ENCODE results near the gene RAB37. TPM values are rescaled to one million over a fixed set of nuclear protein-coding genes. Genes with fewer than 3 reads are reported as not detected.

Gene RAB37
- total and polyA plus RNA-seq, 2 of the 13 experiments (the other 11 are each of a cell fraction or from before 2014, with no cell fraction given) = 0.91 to 3.7 TPM

GRCh38 chr17:74748529-74749278 is 11.6 kb downstream of the RAB37 start, which contains the start of gene NHERF1 (continued):
- no peak for TF ChIP-seq GMEB2 (CRISPR knock-in tag; IDR thresholded peaks at IDR 0.05; ENCODE audit: low read depth)
- TF ChIP-seq ZNF275 (CRISPR knock-in tag; IDR thresholded peaks at IDR 0.05; ENCODE audit: borderline replicate concordance) = peak; percentile 98
- TF ChIP-seq POLR2AphosphoS2 (IDR thresholded peaks at IDR 0.05; ENCODE audit: low read depth, low read length) = peak; percentile 90; the same call in 1 of the 2 replicates
- TF ChIP-seq ZNF337 (CRISPR knock-in tag; IDR thresholded peaks at IDR 0.05; ENCODE audit: borderline replicate concordance, low read depth) = no peak
- TF ChIP-seq TMF1 (CRISPR knock-in tag; IDR thresholded peaks at IDR 0.05; ENCODE audit: low read depth) = peak; percentile 75; the same call in 1 of the 2 replicates
- peak; percentile 93; the same call in 1 of the 2 replicates for TF ChIP-seq TBP (CRISPR knock-in tag; IDR thresholded peaks at IDR 0.05)
- TF ChIP-seq, protein P1, sequence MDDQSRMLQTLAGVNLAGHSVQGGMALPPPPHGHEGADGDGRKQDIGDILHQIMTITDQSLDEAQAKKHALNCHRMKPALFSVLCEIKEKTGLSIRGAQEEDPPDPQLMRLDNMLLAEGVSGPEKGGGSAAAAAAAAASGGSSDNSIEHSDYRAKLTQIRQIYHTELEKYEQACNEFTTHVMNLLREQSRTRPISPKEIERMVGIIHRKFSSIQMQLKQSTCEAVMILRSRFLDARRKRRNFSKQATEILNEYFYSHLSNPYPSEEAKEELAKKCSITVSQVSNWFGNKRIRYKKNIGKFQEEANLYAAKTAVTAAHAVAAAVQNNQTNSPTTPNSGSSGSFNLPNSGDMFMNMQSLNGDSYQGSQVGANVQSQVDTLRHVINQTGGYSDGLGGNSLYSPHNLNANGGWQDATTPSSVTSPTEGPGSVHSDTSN (CRISPR knock-in tag; IDR thresholded peaks at IDR 0.05; ENCODE audit: borderline replicate concordance) = peak; percentile 92
- TF ChIP-seq XBP1 (CRISPR knock-in tag; IDR thresholded peaks at IDR 0.05) = peak; percentile 93
- no peak for TF ChIP-seq ZNF644 (CRISPR knock-in tag; IDR thresholded peaks at IDR 0.05; ENCODE audit: low read depth)
- peak; percentile 98 for TF ChIP-seq ZNF891 (CRISPR knock-in tag; IDR thresholded peaks at IDR 0.05)
- TF ChIP-seq, protein P2, sequence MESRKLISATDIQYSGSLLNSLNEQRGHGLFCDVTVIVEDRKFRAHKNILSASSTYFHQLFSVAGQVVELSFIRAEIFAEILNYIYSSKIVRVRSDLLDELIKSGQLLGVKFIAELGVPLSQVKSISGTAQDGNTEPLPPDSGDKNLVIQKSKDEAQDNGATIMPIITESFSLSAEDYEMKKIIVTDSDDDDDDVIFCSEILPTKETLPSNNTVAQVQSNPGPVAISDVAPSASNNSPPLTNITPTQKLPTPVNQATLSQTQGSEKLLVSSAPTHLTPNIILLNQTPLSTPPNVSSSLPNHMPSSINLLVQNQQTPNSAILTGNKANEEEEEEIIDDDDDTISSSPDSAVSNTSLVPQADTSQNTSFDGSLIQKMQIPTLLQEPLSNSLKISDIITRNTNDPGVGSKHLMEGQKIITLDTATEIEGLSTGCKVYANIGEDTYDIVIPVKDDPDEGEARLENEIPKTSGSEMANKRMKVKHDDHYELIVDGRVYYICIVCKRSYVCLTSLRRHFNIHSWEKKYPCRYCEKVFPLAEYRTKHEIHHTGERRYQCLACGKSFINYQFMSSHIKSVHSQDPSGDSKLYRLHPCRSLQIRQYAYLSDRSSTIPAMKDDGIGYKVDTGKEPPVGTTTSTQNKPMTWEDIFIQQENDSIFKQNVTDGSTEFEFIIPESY (CRISPR knock-in tag; IDR thresholded peaks at IDR 0.05) = 0 out of 2 replicates have a peak, but pooled peaks have one; percentile 16
- TF ChIP-seq, protein P3, sequence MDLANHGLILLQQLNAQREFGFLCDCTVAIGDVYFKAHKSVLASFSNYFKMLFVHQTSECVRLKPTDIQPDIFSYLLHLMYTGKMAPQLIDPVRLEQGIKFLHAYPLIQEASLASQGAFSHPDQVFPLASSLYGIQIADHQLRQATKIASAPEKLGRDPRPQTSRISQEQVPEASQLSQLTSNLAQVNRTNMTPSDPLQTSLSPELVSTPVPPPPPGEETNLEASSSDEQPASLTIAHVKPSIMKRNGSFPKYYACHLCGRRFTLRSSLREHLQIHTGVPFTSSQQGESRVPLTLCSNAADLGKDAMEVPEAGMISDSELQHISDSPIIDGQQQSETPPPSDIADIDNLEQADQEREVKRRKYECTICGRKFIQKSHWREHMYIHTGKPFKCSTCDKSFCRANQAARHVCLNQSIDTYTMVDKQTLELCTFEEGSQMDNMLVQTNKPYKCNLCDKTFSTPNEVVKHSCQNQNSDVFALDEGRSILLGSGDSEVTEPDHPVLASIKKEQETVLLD (CRISPR knock-in tag; IDR thresholded peaks at IDR 0.05; ENCODE audit: low read depth) = no peak
- 0 out of 2 replicates have a peak, but pooled peaks have one; percentile 18 for TF ChIP-seq ZNF383 (CRISPR knock-in tag; IDR thresholded peaks at IDR 0.05; ENCODE audit: borderline replicate concordance)
- no peak for TF ChIP-seq ZFP36 (IDR thresholded peaks at IDR 0.05; ENCODE audit: borderline replicate concordance, low read depth, low read length, partially characterized antibody)
- TF ChIP-seq, protein P4, sequence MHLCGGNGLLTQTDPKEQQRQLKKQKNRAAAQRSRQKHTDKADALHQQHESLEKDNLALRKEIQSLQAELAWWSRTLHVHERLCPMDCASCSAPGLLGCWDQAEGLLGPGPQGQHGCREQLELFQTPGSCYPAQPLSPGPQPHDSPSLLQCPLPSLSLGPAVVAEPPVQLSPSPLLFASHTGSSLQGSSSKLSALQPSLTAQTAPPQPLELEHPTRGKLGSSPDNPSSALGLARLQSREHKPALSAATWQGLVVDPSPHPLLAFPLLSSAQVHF (CRISPR knock-in tag; IDR thresholded peaks at IDR 0.05) = peak; percentile 35; the same call in 1 of the 2 replicates
- no peak for TF ChIP-seq MATR3 (CRISPR knock-in tag; IDR thresholded peaks at IDR 0.05)
- peak; percentile 55; the same call in 1 of the 2 replicates for TF ChIP-seq GTF2F1 (IDR thresholded peaks at IDR 0.05; ENCODE audit: low read length)
- TF ChIP-seq ZNF713 (CRISPR knock-in tag; IDR thresholded peaks at IDR 0.05) = no peak; the same call in 1 of the 2 replicates
- no peak for TF ChIP-seq ZNF260 (CRISPR knock-in tag; IDR thresholded peaks at IDR 0.05; ENCODE audit: borderline replicate concordance, low read depth)
- TF ChIP-seq ZNF839 (CRISPR knock-in tag; IDR thresholded peaks at IDR 0.05; ENCODE audit: borderline replicate concordance) = no peak

Data from HepG2 (cell line).